Endothelial cell of umbilical vein (primary cell): ENCODE results near the gene SLC35F2. TPM values are rescaled to one million over a fixed set of nuclear protein-coding genes. Genes with fewer than 3 reads are reported as not detected.

Source experiments
- BruUV-seq: library from RNA; stranded (reverse); fragments of 400-500 nt; replicated peaks from 2 replicates; lab custom pipeline; 2021; lab: Mats Ljungman, UMichigan
- CTCF ChIA-PET: fragments of 300-600, 350-600 bp; sonication (Branson Sonifier 250); formaldehyde crosslinking; loops from one replicate; lab custom pipeline; 2021; ENCODE audit warnings: antibody characterized with exemption, inconsistent platforms; lab: Charles Lee
- POLR2A ChIA-PET: fragments of 300-600, 350-600 bp; sonication (Branson Sonifier 250); formaldehyde crosslinking; loops from one replicate; lab custom pipeline; 2021; ENCODE audit warnings: antibody characterized with exemption, inconsistent platforms; lab: Charles Lee
- DNase-seq: peaks from one replicate; pipeline ENCODE4 v3.0.0-alpha.2; 2011; ENCODE audit warnings: low read depth, low spot score
- FAIRE-seq: peaks from 2 replicates; lab custom pipeline; 2011; peaks lifted over from hg19 to GRCh38; lab: Jason Lieb, UNC
- H2AFZ ChIP-seq: 2 replicates; pipeline ENCODE4 v1.6.0; 2012; ENCODE audit warnings: low read depth, low read length, control low read depth, inconsistent platforms
- H3K27ac ChIP-seq: 2 replicates; pipeline ENCODE4 v1.5.1; 2011; ENCODE audit warnings: low read depth, mild to moderate bottlenecking, control low read depth, low read length, moderate library complexity; ENCODE audit not compliant: insufficient read depth
- H3K27me3 ChIP-seq, 2 experiments: 2 replicates each; pipeline versions ENCODE4 v1.6.0 to v1.6.1; 2011; ENCODE audit warnings: low read length in 2 of 2, mixed read lengths in 1 of 2; ENCODE audit not compliant: control insufficient read depth in 2 of 2, insufficient read depth in 2 of 2
- H3K36me3 ChIP-seq, 2 experiments: 2 replicates in 1 of 2; 3 replicates in 1 of 2; pipeline ENCODE4 v1.5.1; 2011; ENCODE audit warnings: low read length in 2 of 2, mild to moderate bottlenecking in 1 of 2, moderate library complexity in 1 of 2; ENCODE audit not compliant: control insufficient read depth in 2 of 2, insufficient read depth in 2 of 2; ENCODE audit errors: extremely low read depth in 1 of 2
- H3K4me1 ChIP-seq: 3 replicates; pipeline ENCODE4 v1.5.1; 2011; ENCODE audit warnings: mild to moderate bottlenecking, low read length; ENCODE audit not compliant: control insufficient read depth, insufficient read depth; ENCODE audit errors: extremely low read depth
- H3K4me2 ChIP-seq: 2 replicates; pipeline ENCODE4 v1.6.1; 2011; ENCODE audit warnings: low read length, control low read depth, mixed read lengths; ENCODE audit not compliant: insufficient read depth
- H3K4me3 ChIP-seq, 3 experiments: fragments of 200-600 bp in 1 of 3; sonication (generic), shearing (Covaris generic) in 1 of 3; replicated peaks in 1 of 3; 2 replicates each; pipeline ENCODE4 v1.5.1; 2011 to 2016; ENCODE audit warnings: control low read depth in 3 of 3, low read length in 3 of 3, mild to moderate bottlenecking in 2 of 3, inconsistent platforms in 1 of 3, low read depth in 1 of 3, moderate library complexity in 1 of 3; ENCODE audit not compliant: insufficient read depth in 1 of 3
- H3K79me2 ChIP-seq: 2 replicates; pipeline ENCODE4 v1.6.0; 2012; ENCODE audit warnings: low read length, inconsistent platforms; ENCODE audit not compliant: control insufficient read depth, insufficient read depth
- H3K9ac ChIP-seq: replicated peaks from 2 replicates; pipeline ENCODE3; 2011; ENCODE audit warnings: low read length, control low read depth; ENCODE audit not compliant: insufficient read depth; ENCODE audit errors: extremely low read depth
- H3K9me1 ChIP-seq: replicated peaks from 3 replicates; pipeline ENCODE4 v1.6.0; 2011; ENCODE audit warnings: mild to moderate bottlenecking, low read length; ENCODE audit not compliant: control insufficient read depth, insufficient read depth; ENCODE audit errors: extremely low read depth
- H3K9me3 ChIP-seq: replicated peaks from 2 replicates; pipeline ENCODE4 v1.5.1; 2012; ENCODE audit warnings: low read length, inconsistent platforms; ENCODE audit not compliant: control insufficient read depth, insufficient read depth
- H4K20me1 ChIP-seq: replicated peaks from 2 replicates; pipeline ENCODE3; 2011; ENCODE audit warnings: mild to moderate bottlenecking, low read length; ENCODE audit not compliant: control insufficient read depth, insufficient read depth; ENCODE audit errors: extremely low read depth
- EZH2 ChIP-seq: IDR thresholded peaks from 2 replicates; pipeline ENCODE4 v1.6.1; 2012; ENCODE audit warnings: borderline replicate concordance, low read depth, mild to moderate bottlenecking, moderate library complexity, low read length, inconsistent platforms; ENCODE audit not compliant: severe bottlenecking
- GATA2 ChIP-seq: IDR thresholded peaks from 2 replicates; pipeline ENCODE4 v1.7.0; 2011; ENCODE audit warnings: low read depth, mild to moderate bottlenecking, moderate library complexity, mixed read lengths, low read length; ENCODE audit not compliant: insufficient read length, insufficient read depth
- JUN ChIP-seq: IDR thresholded peaks from 2 replicates; pipeline ENCODE4 v1.6.1; 2011; ENCODE audit warnings: borderline replicate concordance, low read depth; ENCODE audit not compliant: insufficient read length, insufficient read depth
- POLR2A ChIP-seq: IDR thresholded peaks from 2 replicates; pipeline ENCODE4 v1.6.1; 2012; ENCODE audit warnings: low read depth, mild to moderate bottlenecking, control low read depth, low read length
- dilution Hi-C: fragments of 300-500 bp; cut with MboI; formaldehyde crosslinking; loops from one replicate; pipeline ENCODE4 v1.15.0; 2019; ENCODE audit warnings: low sequenced_read_pairs; ENCODE audit not compliant: extremely low pct_ligation_motif_present
- intact Hi-C: fragments of 100-400 bp; cut with micrococcal nuclease; formaldehyde crosslinking; loops from one replicate; pipeline ENCODE4 v1.10.0; 2022
- polyA plus RNA-seq, 4 experiments: library from polyadenylated mRNA; depleted of rRNA in 3 of 4; stranded (reverse) in 3 of 4; unstranded in 1 of 4; fragments of >200 nt; gene quantifications; 2 replicates each; pipeline versions ENCODE4 v1.2.1 to v1.2.3, GENCODE V29; 2011 to 2012; ENCODE audit warnings: missing spikeins in 1 of 4
- total RNA-seq: library from RNA; stranded (reverse); gene quantifications from 2 replicates; pipeline ENCODE4 v1.2.3, GENCODE V29; 2021

Gene SLC35F2
- total and polyA plus RNA-seq, 2 donors (not counting 3 experiments of a cell fraction or from before 2014, with no cell fraction given) = 41.0 to 59.7 TPM

- no peak for DNase-seq
- H3K9me3 ChIP-seq = no peaks in the 10 kb centered on the region
- TF ChIP-seq POLR2A (no peak), JUN (no peak), EZH2 (no peak), GATA2 (no peak)
- no TSS peak for BruUV-seq
- intact Hi-C loops = no loop called here
- H2AFZ ChIP-seq = no peak overlapping the region
- no peaks in the 10 kb centered on the region for H4K20me1 ChIP-seq
- H3K9ac ChIP-seq = no peak overlapping the region
- dilution Hi-C loops = no loop called here
- no peaks in the 10 kb centered on the region for H3K36me3 ChIP-seq
- peaks cover 70% of the 10 kb centered on the region for H3K79me2 ChIP-seq
- H3K9me1 ChIP-seq = no peaks in the 10 kb centered on the region
- CTCF ChIA-PET = interaction anchor here (0.8 to 1.9 kb wide), 3 partner anchors 10 to 16 kb away, joined by 3 to 11 read pairs (median 4); no protein-coding TSS in a partner anchor
- H3K4me3 ChIP-seq = no peak overlapping the region
- H3K4me1 ChIP-seq = peaks cover 8% of the 10 kb centered on the region
- no peak overlapping the region for H3K27ac ChIP-seq
- no peak for FAIRE-seq
- H3K27me3 ChIP-seq = no peaks in the 10 kb centered on the region
- POLR2A ChIA-PET = no interaction called here
- no peak overlapping the region for H3K4me2 ChIP-seq
Measured at GRCh38 chr11:107856180-107856980, 2.2 kb downstream of the SLC35F2 start.

- H3K4me2 ChIP-seq = no peak overlapping the region
- H3K79me2 ChIP-seq = peaks cover 94% of the 10 kb centered on the region
- dilution Hi-C loops = no loop called here
- H2AFZ ChIP-seq = no peak overlapping the region
- H3K4me3 ChIP-seq = no peak overlapping the region
- H3K36me3 ChIP-seq = no peaks in the 10 kb centered on the region
- H3K9ac ChIP-seq = no peak overlapping the region
- DNase-seq (no peak), FAIRE-seq (no peak)
- H3K9me1 ChIP-seq = no peaks in the 10 kb centered on the region
- peaks cover 8% of the 10 kb centered on the region for H3K4me1 ChIP-seq
- no peaks in the 10 kb centered on the region for H4K20me1 ChIP-seq
- no TSS peak for BruUV-seq
- H3K27ac ChIP-seq = no peak overlapping the region
- POLR2A ChIA-PET = no interaction called here
- no peak for TF ChIP-seq JUN
- CTCF ChIA-PET = interaction anchor here (1.1 to 2.3 kb wide), 2 partner anchors 12 to 27 kb away, joined by 4 to 10 read pairs; no protein-coding TSS in a partner anchor
- no peaks in the 10 kb centered on the region for H3K9me3 ChIP-seq
- no peaks in the 10 kb centered on the region for H3K27me3 ChIP-seq
- intact Hi-C loops = no loop called here
Measured at GRCh38 chr11:107853070-107853469, 5.5 kb downstream of the SLC35F2 start.
